ENCODE measurements around the gene DOCK1.

- no peak for TF ChIP-seq CTCF (conservative IDR thresholded peaks at IDR 0.05 in 1 of 2, IDR thresholded peaks at IDR 0.05 in 1 of 2; ENCODE audit: low read depth in 1 of 2, low read length in 2 of 2)
- no peak for TF ChIP-seq EZH2 (IDR thresholded peaks at IDR 0.05; ENCODE audit: low read length, missing control alignments)
These were observed 146.8 kb downstream of the DOCK1 start for GRCh38 chr10:127052001-127052400.

Measured in fibroblast of lung (primary cell).